Endothelial cell (in vitro differentiated cells): ENCODE measurements around the gene BACH2. TPM values are rescaled to one million over a fixed set of nuclear protein-coding genes. Genes with fewer than 3 reads are reported as not detected.

Experiments used
- DNase-seq: peaks from one replicate; pipeline ENCODE4 v3.0.0; 2021; ENCODE audit warnings: low spot score
- H3K27ac Mint-ChIP-seq: one replicate; pipeline ENCODE4 v1.8.0; 2021; ENCODE audit warnings: mixed read lengths, inconsistent platforms; ENCODE audit not compliant: unreplicated experiment
- H3K27me3 Mint-ChIP-seq: one replicate; pipeline ENCODE4 v1.8.0; 2021; ENCODE audit warnings: mild to moderate bottlenecking, moderate library complexity, mixed read lengths, inconsistent platforms; ENCODE audit not compliant: unreplicated experiment
- H3K36me3 Mint-ChIP-seq: one replicate; pipeline ENCODE4 v1.8.0; 2021; ENCODE audit warnings: mild to moderate bottlenecking, low read depth, mixed read lengths, inconsistent platforms; ENCODE audit not compliant: unreplicated experiment
- H3K4me1 Mint-ChIP-seq: one replicate; pipeline ENCODE4 v1.8.0; 2021; ENCODE audit warnings: mild to moderate bottlenecking, mixed read lengths, inconsistent platforms; ENCODE audit not compliant: unreplicated experiment
- H3K4me3 Mint-ChIP-seq: one replicate; pipeline ENCODE4 v1.8.0; 2021; ENCODE audit warnings: mild to moderate bottlenecking, mixed read lengths, inconsistent platforms; ENCODE audit not compliant: unreplicated experiment
- H3K9me3 Mint-ChIP-seq: one replicate; pipeline ENCODE4 v1.8.0; 2021; ENCODE audit warnings: mixed read lengths, inconsistent platforms; ENCODE audit not compliant: unreplicated experiment
- microRNA-seq: library from miRNA; unstranded; fragments of <30 nt; microRNA quantifications from one replicate; pipeline ENCODE4, GENCODE V29; 2020; ENCODE audit not compliant: unreplicated experiment
- total RNA-seq: library from RNA; stranded (reverse); fragmentation: NEBNext Ultra II Directional; extraction: Animal tissue kit (Norgen Biotek cat#: 25700); gene quantifications from one replicate; pipeline ENCODE4 v1.2.1, GENCODE V29; 2021; ENCODE audit not compliant: unreplicated experiment
- TF ChIP-seq, protein P1 (sequence below): fragments of 200-600 bp; sonication (generic); IDR thresholded peaks from one replicate; pipeline ENCODE4 v1.5.0; 2021; ENCODE audit warnings: antibody characterized with exemption; ENCODE audit not compliant: unreplicated experiment

Gene BACH2
- total RNA-seq, 1 donor from 2014 or later: 3.9 TPM

DNA sequence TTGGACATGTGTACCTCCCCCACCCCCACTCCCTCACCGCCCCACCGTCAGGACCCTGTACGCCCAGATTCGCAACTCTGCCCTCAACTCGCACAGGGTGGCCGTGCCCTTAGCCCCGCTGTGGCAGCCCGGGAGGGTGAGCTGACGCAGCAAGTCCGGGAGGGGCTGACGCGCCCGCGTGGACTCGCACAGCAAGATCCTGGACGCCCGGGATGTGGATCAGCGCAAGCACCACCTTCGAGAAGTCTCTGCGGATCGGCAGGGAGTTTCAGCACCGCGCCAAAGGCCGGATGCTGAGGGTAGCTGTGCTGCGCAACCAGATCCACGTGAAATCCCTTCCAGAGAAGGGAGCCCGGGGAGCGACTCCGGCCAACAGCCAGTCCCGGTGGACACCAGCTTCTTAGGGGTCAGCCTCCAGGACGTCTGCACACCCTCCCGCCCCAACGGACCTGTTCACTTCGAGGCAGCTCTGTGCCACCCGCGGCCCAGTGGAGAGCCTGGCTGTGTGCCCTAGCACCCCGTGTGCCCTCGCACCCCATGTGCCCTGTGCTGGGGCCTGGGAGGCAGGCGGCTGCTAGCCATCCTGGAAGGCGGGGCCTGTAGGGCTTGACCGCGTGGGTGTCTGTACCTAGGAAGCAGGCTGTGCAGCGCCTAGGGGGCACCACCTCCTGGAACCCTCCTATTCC lies 409.0 kb downstream of the BACH2 start:
- TF ChIP-seq, protein P1, sequence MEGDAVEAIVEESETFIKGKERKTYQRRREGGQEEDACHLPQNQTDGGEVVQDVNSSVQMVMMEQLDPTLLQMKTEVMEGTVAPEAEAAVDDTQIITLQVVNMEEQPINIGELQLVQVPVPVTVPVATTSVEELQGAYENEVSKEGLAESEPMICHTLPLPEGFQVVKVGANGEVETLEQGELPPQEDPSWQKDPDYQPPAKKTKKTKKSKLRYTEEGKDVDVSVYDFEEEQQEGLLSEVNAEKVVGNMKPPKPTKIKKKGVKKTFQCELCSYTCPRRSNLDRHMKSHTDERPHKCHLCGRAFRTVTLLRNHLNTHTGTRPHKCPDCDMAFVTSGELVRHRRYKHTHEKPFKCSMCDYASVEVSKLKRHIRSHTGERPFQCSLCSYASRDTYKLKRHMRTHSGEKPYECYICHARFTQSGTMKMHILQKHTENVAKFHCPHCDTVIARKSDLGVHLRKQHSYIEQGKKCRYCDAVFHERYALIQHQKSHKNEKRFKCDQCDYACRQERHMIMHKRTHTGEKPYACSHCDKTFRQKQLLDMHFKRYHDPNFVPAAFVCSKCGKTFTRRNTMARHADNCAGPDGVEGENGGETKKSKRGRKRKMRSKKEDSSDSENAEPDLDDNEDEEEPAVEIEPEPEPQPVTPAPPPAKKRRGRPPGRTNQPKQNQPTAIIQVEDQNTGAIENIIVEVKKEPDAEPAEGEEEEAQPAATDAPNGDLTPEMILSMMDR: no peak
- peaks cover 2% of the 10 kb centered on the region for H3K27me3 Mint-ChIP-seq
- peaks cover 7% of the 10 kb centered on the region for H3K4me1 Mint-ChIP-seq
- H3K36me3 Mint-ChIP-seq: no peaks in the 10 kb centered on the region
- no peak overlapping the region for H3K4me3 Mint-ChIP-seq
- no peak for DNase-seq
- H3K27ac Mint-ChIP-seq: no peak overlapping the region
- no peaks in the 10 kb centered on the region for H3K9me3 Mint-ChIP-seq

DNA sequence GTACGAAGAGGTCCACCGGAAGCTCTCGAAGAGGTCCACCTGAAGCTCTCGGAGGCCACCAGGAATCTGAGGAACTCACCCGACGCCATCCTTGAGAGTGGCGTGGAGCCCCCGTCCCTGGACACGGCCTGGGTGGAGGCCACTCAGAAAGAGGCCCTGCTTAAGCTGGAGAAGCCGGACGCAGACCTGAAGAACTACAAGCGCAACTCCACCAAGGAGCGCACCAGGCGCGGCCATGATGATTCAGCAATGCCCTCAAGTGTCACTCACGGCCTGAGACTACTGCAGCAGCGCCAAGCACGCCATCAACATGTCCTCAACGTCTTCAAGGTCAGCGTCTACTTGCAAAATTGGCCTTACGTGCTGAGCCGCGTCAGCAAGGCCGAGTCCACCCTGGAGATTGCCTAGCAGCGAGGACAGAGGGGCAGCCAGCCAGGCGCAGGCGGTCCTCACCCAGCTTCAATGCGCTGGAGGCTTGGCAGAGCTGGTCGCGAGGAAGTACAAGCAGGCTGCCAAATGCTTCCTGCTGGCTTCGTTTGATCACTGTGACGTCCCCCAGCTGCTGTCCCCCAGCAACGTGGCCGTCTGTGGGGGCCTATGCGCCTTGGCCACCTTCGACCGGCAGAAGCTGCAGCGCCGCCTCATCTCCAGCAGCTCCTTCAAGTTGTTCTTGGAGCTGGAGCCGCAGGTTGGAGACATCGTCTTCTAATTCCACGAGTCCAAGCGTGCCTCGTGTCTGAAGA lies 410.1 kb downstream of the BACH2 start:
- DNase-seq: no peak
- no peak overlapping the region for H3K27ac Mint-ChIP-seq
- H3K36me3 Mint-ChIP-seq: no peaks in the 10 kb centered on the region
- TF ChIP-seq, protein P1: no peak
- H3K27me3 Mint-ChIP-seq: peaks cover 2% of the 10 kb centered on the region
- no peaks in the 10 kb centered on the region for H3K9me3 Mint-ChIP-seq
- H3K4me3 Mint-ChIP-seq: no peak overlapping the region
- H3K4me1 Mint-ChIP-seq: peaks cover 4% of the 10 kb centered on the region

Small RNA genes within 50 kb of the gene (microRNA-seq; reads per million reads assigned to microRNA genes)
- gene MIR4464: not detected
